Mesodermal cell (in vitro differentiated cells): ENCODE results near the gene PDRG1.
A peak's percentile ranks its signal among the peaks of the same experiment; 100 is the strongest.

Experiments used
- H3K27ac ChIP-seq: 2 replicates; pipeline ENCODE4 v1.7.0; 2013; ENCODE audit warnings: mild to moderate bottlenecking, low read depth, low read length, moderate library complexity; ENCODE audit not compliant: severe bottlenecking
- H3K36me3 ChIP-seq: 2 replicates; pipeline ENCODE4 v1.7.1; 2013; ENCODE audit warnings: mild to moderate bottlenecking, low read length, moderate library complexity; ENCODE audit not compliant: control insufficient read depth, insufficient read depth
- H3K4me1 ChIP-seq: one replicate; pipeline ENCODE4 v1.7.1; 2013; ENCODE audit warnings: mild to moderate bottlenecking, low read length; ENCODE audit not compliant: insufficient read depth, control insufficient read depth, poor library complexity, severe bottlenecking
- H3K4me3 ChIP-seq: 2 replicates; pipeline ENCODE4 v1.7.0; 2013; ENCODE audit warnings: low read length, control low read depth, mild to moderate bottlenecking; ENCODE audit not compliant: insufficient read depth, poor library complexity, severe bottlenecking; ENCODE audit errors: extremely low read depth
- H3K9me3 ChIP-seq: 2 replicates; pipeline ENCODE4 v1.7.1; 2013; ENCODE audit warnings: mild to moderate bottlenecking, low read length, moderate library complexity; ENCODE audit not compliant: control insufficient read depth
- WGBS, 2 experiments: methylation state at CpG; one replicate each; pipeline ENCODE4 v1.1.5; 2013; ENCODE audit warnings: missing lambda C conversion rate in 2 of 2; ENCODE audit not compliant: insufficient coverage in 2 of 2; 5-methylcytosine and 5-hydroxymethylcytosine counted together

PDRG1 gene

DNA sequence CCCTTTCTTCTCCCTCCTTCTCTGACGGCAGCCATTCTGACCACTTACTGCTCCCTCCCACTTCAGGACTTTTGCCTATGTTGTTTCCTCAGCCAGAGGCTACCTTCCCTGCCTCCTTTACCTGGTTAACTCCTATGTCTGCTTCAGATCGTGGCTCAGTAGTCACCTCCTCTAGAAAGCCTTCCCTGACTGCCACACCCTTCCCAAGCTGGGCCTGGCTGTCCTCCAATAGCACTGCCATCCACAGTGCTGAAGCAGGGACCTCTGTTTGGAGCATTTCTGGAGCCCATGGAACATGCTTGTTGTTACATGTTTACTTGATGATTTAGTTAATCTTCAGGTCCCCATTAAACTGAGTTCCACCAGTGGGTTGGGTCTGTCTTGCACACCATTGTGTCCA, 29.9 kb upstream of the PDRG1 start:
- Histone ChIP-seq H3K9me3 (no peaks in the 10 kb centered on the region), H3K36me3 (no peaks in the 10 kb centered on the region), H3K4me3 (no peak overlapping the region), H3K27ac (no peak overlapping the region), H3K4me1 (peaks cover 4% of the 10 kb centered on the region)
- 75 to 77% methylated on average over 2 of the region's 2 CpGs for whole genome bisulfite sequencing, 2 experiments

DNA sequence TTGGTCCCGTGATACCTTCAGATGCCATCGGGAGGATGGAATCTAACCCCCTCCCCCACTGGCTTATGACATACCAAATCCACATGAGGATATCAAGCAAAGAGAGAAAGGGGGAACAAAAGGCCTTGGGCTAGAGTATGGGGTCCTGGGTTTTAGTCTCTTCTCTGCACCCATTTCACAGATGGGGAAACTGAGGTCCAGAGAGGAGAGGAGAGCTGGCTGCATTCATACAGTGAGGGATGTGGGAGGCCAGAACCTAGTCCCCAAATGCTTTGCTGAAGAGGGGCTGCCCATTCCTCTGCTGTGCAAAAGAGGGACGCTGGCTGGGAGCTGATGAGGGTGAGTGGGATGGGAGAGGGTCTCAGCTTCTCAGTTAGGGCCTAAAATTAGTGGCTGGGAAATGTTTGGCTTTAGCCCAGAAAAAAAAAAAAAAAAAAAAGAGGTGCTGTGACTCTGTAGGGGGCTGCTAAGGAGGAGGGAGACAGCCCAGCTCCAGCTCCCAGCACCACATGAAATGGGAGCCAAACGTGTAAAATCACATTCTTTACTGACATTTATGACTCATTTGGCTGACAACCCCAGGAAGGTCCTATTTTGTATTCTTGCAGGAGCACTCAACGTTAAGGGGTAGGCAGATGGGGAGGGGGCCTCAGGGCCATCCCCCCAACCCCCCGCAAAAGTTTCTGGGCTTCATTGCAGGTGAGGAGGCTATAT, 28.0 kb upstream of the PDRG1 start:
- no peak overlapping the region for H3K27ac ChIP-seq
- no peak overlapping the region for H3K4me3 ChIP-seq
- H3K9me3 ChIP-seq: no peaks in the 10 kb centered on the region
- WGBS, 2 experiments: 57 to 69% methylated on average over 2 to 4 of the region's 6 CpGs
- no peaks in the 10 kb centered on the region for H3K36me3 ChIP-seq
- peaks cover 4% of the 10 kb centered on the region for H3K4me1 ChIP-seq

DNA sequence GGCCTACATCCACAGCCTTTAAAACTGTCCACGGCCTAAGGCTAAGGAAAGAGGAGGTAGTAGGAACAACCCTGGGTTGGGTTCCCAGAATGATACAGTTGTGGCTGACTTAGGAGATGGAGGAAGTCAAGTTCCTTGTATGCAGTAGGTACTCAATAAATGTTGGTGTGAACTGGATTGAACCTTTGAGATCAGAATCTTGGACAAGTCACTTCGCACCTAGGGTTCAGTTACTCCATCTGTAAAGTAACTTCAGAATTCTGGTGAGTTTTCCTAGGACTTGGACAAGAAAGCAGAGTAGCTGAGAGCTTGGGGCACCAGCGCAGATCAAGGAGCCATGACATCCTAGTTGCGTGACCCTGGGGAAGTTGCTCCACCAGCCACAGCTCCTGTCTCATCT, 25.2 kb upstream of the PDRG1 start:
- no peaks in the 10 kb centered on the region for H3K36me3 ChIP-seq
- H3K27ac ChIP-seq: no peak overlapping the region
- WGBS, 2 experiments: 90 to 100% methylated on average over 2 to 3 of the region's 4 CpGs
- peaks cover 11% of the 10 kb centered on the region for H3K4me1 ChIP-seq
- no peak overlapping the region for H3K4me3 ChIP-seq
- H3K9me3 ChIP-seq: no peaks in the 10 kb centered on the region

DNA sequence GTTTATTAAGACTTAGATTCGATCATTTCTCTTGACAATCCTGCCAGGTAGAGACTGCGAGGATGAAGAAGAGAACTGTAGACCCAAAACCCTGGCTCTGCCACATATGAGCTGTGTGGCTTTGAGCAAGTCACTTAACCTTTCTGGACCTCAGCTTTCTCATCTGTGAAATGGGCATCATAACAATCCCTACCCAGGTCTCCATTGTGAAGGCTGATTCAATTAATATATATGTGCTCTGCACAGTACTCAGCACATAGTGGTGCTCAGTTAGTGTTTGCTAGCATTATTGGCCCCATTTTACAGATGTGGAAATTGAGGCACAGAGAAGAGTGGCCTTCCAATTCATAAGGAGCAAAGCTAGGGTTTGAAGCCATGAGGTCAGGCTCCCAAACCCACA, 24.0 kb upstream of the PDRG1 start:
- Histone ChIP-seq H3K4me1 (peaks cover 11% of the 10 kb centered on the region), H3K9me3 (no peaks in the 10 kb centered on the region), H3K4me3 (no peak overlapping the region), H3K27ac (no peak overlapping the region), H3K36me3 (no peaks in the 10 kb centered on the region)
- 83 to 100% methylated on average over 1 of the region's 2 CpGs for WGBS, 2 experiments

DNA sequence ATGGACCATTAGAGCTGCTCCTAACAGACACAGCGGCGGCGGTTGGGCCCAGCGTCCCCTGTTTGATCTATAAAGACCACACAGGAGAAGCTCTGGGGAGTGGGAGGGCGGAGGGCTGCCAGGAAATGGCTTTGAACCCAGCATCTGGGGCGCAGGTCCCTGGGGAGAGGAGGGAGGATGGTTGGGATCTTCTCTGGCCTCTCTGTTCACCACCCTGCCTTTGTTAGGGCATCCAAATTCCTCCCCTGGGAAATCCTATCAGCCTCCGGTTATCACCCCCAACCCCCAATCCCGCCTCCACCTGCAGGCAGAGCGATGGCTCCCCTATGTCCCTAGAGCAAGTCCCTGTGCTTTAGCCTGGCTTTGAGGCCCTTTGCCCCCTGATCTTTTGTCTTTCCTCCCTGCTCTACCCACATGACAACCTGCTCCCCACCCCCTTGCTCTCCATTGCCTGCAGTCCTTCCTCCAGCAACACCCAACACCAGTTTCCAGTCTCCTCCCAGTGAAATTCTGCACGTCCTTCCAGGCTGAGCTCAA, 23.2 kb upstream of the PDRG1 start:
- Histone ChIP-seq H3K4me3 (no peak overlapping the region), H3K27ac (no peak overlapping the region), H3K9me3 (no peaks in the 10 kb centered on the region), H3K4me1 (peaks cover 9% of the 10 kb centered on the region), H3K36me3 (no peaks in the 10 kb centered on the region)
- 15% methylated on average over 4 of the region's 10 CpGs; no CpG with 5 or more reads in 1 of the 2 experiments for WGBS, 2 experiments

DNA sequence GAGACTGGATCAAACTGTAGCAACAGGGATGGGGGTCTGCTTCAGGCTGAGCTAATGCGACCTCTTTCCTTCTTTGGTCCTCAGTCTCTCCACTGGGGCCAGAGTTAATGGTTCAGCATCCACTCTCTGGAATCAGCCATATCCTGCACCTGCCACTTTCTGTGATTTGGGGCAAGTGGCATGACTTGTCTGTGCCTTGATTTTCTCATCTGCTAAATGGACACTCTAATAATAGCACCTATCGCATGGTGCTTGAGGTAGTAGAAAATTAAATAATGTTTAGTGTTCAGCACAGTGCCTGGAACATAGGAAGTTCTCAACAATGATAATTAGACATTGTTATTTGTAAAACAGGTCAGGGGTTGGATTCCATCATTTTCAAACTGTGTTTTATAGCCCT, 22.4 kb upstream of the PDRG1 start:
- WGBS, 2 experiments: 86 to 100% methylated on average over 1 of the region's 2 CpGs
- H3K4me3 ChIP-seq: no peak overlapping the region
- no peaks in the 10 kb centered on the region for H3K9me3 ChIP-seq
- no peak overlapping the region for H3K27ac ChIP-seq
- H3K4me1 ChIP-seq: peaks cover 8% of the 10 kb centered on the region
- H3K36me3 ChIP-seq: no peaks in the 10 kb centered on the region

DNA sequence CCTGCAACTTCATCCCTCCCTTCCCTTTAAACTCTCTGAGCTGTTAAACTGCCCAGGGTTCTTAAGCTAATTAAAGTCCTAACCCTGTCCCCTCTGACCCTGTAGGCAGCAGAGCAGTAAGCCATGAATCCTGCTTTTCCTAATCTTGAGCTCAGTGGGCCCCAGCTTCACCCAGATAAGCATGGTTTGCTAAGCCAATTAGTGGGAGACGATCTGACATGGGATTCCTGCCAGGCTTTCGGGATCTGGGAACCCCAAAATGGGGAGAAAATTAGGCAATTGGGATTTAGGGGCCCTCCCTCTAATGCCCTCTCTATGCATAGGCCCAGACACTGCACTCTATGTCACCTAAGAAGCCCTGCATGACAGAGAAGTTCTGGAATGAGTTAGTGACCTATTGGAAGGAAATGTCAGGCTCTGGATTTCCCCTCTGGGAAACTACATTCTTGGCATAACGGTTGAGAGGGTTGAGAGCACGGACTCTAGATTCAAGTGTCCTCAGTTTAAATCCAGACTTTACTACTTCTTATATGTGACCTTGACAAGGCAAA, 20.7 kb upstream of the PDRG1 start:
- H3K4me1 ChIP-seq: peaks cover 12% of the 10 kb centered on the region
- no peaks in the 10 kb centered on the region for H3K36me3 ChIP-seq
- H3K9me3 ChIP-seq: no peaks in the 10 kb centered on the region
- no peak overlapping the region for H3K4me3 ChIP-seq
- H3K27ac ChIP-seq: peak overlapping the region; percentile 43
- 55 to 60% methylated on average over 2 to 3 of the region's 4 CpGs for WGBS, 2 experiments

DNA sequence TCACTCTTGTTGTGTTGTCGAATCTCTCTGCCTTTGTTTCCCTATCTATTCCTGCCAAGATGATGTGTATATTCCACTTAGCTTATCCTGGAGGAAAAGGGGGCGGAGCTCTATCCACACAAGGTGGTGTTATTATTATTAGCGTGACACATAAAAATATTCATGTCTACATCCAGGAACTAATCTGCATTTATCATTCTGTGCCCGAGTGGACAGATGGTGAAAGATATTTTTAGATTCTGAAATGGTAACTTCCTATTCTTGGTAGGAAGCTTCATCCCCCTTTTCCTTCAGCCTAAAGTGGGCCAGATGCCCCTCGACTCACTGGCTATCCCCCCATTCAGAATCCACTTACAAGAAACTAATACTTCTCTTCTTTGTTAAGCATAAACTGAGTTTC, 18.1 kb upstream of the PDRG1 start:
- 80 to 83% methylated on average over 1 of the region's 5 CpGs for WGBS, 2 experiments

DNA sequence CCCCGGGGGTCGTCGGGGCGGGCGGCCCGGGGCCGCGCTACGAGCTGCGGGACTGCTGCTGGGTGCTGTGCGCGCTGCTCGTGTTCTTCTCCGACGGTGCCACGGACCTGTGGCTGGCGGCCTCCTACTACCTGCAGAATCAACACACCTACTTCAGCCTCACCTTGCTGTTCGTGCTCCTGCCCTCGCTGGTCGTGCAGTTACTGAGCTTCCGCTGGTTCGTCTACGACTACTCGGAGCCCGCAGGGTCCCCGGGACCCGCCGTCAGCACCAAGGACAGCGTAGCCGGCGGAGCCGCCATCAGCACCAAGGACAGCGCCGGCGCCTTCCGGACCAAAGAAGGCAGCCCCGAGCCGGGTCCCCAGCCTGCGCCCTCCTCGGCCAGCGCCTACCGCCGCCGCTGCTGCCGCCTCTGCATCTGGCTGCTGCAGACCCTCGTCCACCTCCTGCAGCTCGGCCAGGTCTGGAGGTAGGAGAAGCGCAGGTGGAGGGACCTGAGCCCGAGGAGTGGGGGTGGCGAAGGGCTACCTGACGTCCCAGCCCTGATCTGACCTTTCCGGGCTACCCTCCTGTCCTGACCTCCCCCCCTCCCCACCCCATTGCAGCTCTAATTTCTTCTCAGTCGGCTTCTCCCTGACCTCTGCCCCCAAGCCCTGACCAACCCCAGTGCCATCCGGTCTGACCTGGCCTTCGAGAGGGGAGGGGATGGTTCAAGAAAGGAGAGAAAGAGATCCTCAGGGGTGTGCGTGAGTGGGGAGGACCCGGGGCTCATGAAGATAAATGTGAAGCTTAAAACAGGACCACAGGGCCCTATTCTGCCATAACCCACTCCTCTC, 16.7 kb upstream of the PDRG1 start:
- WGBS, 2 experiments: 1 to 5% methylated on average over 45 to 47 of the region's 57 CpGs

More for the DNA sequence above, 18.1 kb upstream of the PDRG1 start:
- no peak overlapping the region for H3K4me3 ChIP-seq
- no peaks in the 10 kb centered on the region for H3K9me3 ChIP-seq
- peaks cover 12% of the 10 kb centered on the region for H3K4me1 ChIP-seq
- no peaks in the 10 kb centered on the region for H3K36me3 ChIP-seq
- H3K27ac ChIP-seq: no peak overlapping the region

DNA sequence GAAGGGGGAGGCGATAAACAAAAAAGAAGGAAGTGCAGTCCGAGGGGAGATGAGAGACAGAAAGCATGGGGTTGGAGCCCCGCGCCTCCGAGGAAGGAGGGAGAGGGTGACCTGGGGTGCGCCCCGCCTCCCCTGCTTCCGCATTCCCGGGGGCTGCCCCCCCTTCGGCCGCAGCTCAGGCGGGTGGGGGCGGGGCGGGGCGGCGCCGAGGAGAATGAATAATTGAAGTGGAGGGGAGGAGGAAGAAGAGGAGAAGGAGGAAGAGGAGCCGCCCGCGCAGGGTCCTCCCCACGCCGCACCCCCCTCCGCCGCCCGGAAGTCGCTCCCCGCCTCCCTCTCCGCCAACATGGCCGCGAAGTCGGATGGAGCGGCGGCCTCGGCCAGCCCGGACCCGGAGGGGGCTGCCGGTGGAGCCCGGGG, 16.0 kb upstream of the PDRG1 start, which contains the start of gene XKR7:
XKR7 (plus strand) TSS at position 322 of the 420 bp plus-strand sequence; CDS start at position 347, 25 bp downstream.
- H3K4me1 ChIP-seq: peaks cover 10% of the 10 kb centered on the region
- H3K9me3 ChIP-seq: no peaks in the 10 kb centered on the region
- H3K36me3 ChIP-seq: no peaks in the 10 kb centered on the region
- no peak within 1 kb of the TSS for H3K27ac ChIP-seq
- H3K4me3 ChIP-seq: peak within 1 kb of the TSS; percentile 41
- 1 to 3% methylated on average over 7 to 17 of the region's 38 CpGs for WGBS, 2 experiments

More for the DNA sequence above, 16.7 kb upstream of the PDRG1 start:
- no peaks in the 10 kb centered on the region for H3K36me3 ChIP-seq
- H3K27ac ChIP-seq: no peak overlapping the region
- peaks cover 12% of the 10 kb centered on the region for H3K4me1 ChIP-seq
- H3K9me3 ChIP-seq: no peaks in the 10 kb centered on the region
- peak overlapping the region; percentile 41 for H3K4me3 ChIP-seq
